ENCODE measurements around the gene PCNP.
"Not testable (repeated sequence)": the region's sequence is repeated elsewhere in the genome, so short reads cannot be mapped to it uniquely, and the experiment has no call there.

The PCNP gene

GRCh38 chr3:101633186-101633585 is 59.2 kb downstream of the PCNP start:
- no peak for DNase-seq (ENCODE audit: low spot score)

- DNase-seq (ENCODE audit: low spot score): no peak
Measured at GRCh38 chr3:101634591-101635196, 60.7 kb downstream of the PCNP start.

- DNase-seq (ENCODE audit: low spot score): no peak
Measured at GRCh38 chr3:101635345-101635744, 61.4 kb downstream of the PCNP start.

GRCh38 chr3:101635954-101636798 is 62.2 kb downstream of the PCNP start:
- DNase-seq (ENCODE audit: low spot score): no peak

- DNase-seq (ENCODE audit: low spot score): no peak
Measured at GRCh38 chr3:101637451-101637850, 63.5 kb downstream of the PCNP start.

DNA sequence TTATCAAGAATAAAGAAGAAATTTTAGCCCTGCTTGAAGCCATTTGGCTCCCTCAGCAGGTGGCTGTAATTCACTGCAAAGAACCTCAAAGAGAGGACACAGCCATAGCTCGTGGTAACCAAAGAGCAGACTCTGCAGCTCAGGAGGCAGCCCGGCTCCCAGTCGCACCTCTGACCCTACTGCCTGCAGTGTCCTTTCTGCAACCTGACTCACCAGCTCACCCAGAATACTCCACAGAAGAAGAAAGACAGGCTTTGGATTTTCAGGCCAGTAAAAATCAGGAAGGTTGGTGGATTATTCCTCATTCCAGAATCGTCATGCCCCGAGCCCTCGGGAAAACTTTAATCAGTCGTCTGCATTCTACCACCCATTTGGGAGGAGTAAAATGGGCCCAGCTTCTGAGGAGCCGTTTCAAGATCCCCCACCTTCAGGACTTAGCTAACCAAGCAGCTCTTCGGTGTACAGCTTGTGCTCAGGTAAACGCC is 64.3 kb downstream of the PCNP start:
- no peak for DNase-seq (ENCODE audit: low spot score)

DNA sequence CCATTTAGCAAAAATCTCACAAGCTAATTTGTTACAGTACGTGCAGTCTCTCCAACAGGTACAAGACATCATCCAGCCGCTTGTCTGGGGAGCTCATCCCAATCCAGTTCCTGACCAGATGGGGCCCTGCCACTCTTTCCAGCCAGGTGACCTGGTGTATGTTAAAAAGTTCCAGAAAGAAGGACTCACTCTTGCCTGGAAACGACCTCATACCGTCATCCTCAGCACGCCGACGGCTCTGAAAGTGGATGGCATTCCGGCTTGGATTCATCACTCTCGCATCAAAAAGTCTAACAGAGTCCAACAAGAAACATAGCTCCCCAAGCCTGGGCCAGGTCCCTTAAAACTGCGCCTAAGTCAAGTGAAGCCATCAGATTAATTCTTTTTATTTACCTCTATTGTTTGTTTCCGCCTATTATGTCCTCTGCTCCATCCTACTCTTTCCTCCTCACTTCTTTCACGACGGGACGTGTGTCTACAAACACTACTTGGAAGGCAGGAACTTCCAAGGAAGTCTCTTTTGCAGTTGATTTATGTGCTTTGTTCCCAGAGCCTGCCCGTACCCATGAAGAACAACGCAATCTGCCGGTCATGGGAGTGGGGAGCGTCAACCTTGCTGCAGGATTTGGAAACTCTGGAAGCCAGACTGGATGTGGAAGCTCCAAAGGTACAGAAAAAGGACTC is 65.4 kb downstream of the PCNP start:
- DNase-seq (ENCODE audit: low spot score): no peak

- DNase-seq (ENCODE audit: low spot score): no peak
Measured at GRCh38 chr3:101640256-101640655, 66.3 kb downstream of the PCNP start.

DNA sequence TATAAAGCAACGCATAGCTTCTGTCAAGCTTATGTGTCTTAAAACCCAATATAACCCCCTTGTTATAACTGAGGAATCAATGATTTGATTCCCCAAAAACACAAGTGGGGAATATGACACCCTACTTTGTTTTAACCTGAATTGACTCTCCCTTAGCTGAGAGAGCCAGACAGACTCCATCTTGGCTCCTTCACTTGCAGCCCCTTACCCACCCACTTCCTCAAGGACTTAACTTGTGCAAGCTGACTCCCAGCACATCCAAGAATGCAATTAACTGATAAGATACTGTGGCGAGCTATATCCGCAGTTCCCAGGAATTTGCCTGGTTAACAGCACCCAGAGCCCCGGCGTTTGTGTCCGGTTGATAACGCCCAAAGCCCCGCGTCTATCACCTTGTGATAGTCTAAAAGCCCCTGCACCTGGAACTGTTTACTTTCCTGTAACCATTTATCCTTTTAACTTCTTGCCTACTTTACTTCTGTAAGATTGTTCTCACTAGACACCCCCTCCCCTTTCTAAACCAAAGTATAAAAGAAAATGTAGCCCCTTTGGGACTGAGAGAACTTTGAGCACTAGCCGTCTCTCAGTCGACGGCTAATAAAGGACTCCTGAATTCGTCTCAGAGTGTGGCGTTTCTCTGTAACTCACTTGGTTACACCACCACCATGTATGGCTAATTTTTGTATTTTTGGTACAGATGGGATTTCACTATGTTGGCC is 67.6 kb downstream of the PCNP start:
- not testable (repeated sequence) for DNase-seq (ENCODE audit: low spot score)

DNA sequence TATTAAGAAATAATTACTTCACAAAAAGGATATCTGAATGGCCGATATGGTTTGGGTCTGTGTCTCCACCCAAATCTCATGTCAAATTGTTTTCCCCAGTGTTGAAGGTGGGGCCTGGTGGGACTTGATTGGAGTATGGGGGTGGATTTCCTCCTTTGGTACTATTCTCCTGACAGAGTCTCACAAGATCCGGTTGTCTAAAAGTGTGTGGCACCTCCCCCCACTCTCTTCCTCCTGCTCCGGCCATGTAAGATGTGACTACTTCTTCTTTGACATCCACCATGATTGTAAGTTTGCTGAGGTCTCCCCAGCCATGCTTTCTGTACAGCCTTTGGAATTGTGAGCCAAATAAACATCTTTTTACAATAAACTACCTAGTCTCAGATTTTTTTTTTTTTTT is 68.5 kb downstream of the PCNP start:
- DNase-seq (ENCODE audit: low spot score): no peak

DNA sequence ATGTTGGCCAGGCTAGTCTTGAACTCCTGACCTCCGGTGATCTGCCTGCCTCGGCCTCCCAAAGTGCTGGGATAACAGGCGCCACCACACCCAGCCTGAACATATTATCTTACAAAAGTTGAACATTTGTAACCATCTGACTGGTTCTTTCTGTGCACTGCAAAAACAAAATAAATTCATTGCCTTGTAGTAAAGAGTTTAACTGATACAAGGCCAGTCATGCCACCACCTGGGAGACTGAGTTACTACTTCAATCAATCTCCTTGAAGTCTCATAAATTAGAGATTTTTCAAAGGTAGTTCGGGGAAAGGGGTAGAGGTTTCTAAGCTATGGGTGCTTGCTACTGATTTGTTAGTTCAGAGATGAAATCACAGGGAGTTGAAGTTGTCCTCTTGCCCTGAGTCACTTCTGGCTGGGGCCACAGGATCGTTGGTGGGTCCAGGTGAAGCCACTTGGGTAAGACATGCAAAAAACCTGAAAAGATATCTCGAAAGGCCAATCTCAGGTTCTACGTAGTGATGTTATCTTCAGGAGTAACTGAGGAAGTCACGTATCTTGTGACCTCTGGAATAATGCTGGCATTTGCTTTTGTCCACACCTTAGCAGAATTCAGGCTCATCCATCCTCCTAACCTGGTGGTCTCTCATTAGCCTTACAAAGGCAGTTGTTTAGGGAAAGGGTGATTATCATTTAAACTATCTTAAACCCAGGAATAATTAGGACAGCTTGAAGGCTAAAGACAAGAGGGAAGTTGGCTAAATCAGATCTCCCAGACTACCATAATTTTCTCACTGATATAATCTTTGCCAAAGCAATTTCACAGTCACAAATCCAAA is 69.2 kb downstream of the PCNP start:
- no peak for DNase-seq (ENCODE audit: low spot score)

All from LoVo (cell line).